ENCODE results near the gene GPR89A. TPM values are rescaled to one million over a fixed set of nuclear protein-coding genes. Genes with fewer than 3 reads are reported as not detected.

Gene GPR89A
- total RNA-seq, 1 donor from 2014 or later, result 72.7 TPM

- H3K27me3 Mint-ChIP-seq (ENCODE audit: insufficient read depth, low read depth), result peaks cover 17% of the 10 kb centered on the region
- no peak overlapping the region for H3K4me2 ChIP-seq
- no peaks in the 10 kb centered on the region for H3F3A ChIP-seq (ENCODE audit: low read depth)
- no peaks in the 10 kb centered on the region for H3K36me3 Mint-ChIP-seq
- H3K36me3 ChIP-seq, result no peaks in the 10 kb centered on the region
- H3K27ac ChIP-seq, result no peak overlapping the region
- DNase-seq (ENCODE audit: low spot score), result no peak
- H3K4me1 ChIP-seq, result no peaks in the 10 kb centered on the region
- H3K4me1 Mint-ChIP-seq, result no peaks in the 10 kb centered on the region
- H3K4me3 Mint-ChIP-seq, result no peak overlapping the region
- no peaks in the 10 kb centered on the region for H3K79me2 ChIP-seq (ENCODE audit: low read depth)
- H4K20me1 ChIP-seq (ENCODE audit: low read depth), result no peaks in the 10 kb centered on the region
- no peaks in the 10 kb centered on the region for H3K9me3 ChIP-seq (ENCODE audit: low read depth)
- no peak overlapping the region for H3K4me3 ChIP-seq
- peaks cover 2% of the 10 kb centered on the region for H3K9me3 Mint-ChIP-seq
- H3K27me3 ChIP-seq, result no peaks in the 10 kb centered on the region
- TF ChIP-seq EZH2 (IDR thresholded peaks at IDR 0.05) (no peak), EZH2phosphoT487 (IDR thresholded peaks at IDR 0.05) (no peak)
- TF ChIP-seq, protein P1, sequence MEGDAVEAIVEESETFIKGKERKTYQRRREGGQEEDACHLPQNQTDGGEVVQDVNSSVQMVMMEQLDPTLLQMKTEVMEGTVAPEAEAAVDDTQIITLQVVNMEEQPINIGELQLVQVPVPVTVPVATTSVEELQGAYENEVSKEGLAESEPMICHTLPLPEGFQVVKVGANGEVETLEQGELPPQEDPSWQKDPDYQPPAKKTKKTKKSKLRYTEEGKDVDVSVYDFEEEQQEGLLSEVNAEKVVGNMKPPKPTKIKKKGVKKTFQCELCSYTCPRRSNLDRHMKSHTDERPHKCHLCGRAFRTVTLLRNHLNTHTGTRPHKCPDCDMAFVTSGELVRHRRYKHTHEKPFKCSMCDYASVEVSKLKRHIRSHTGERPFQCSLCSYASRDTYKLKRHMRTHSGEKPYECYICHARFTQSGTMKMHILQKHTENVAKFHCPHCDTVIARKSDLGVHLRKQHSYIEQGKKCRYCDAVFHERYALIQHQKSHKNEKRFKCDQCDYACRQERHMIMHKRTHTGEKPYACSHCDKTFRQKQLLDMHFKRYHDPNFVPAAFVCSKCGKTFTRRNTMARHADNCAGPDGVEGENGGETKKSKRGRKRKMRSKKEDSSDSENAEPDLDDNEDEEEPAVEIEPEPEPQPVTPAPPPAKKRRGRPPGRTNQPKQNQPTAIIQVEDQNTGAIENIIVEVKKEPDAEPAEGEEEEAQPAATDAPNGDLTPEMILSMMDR (IDR thresholded peaks at IDR 0.05), result no peak
- no peak overlapping the region for H3K27ac Mint-ChIP-seq
- no peak overlapping the region for H2AFZ ChIP-seq (replicated peaks)
- no peak overlapping the region for H3K9ac ChIP-seq
These were observed 88.8 kb downstream of the GPR89A start for GRCh38 chr1:145696630-145696960.

DNA sequence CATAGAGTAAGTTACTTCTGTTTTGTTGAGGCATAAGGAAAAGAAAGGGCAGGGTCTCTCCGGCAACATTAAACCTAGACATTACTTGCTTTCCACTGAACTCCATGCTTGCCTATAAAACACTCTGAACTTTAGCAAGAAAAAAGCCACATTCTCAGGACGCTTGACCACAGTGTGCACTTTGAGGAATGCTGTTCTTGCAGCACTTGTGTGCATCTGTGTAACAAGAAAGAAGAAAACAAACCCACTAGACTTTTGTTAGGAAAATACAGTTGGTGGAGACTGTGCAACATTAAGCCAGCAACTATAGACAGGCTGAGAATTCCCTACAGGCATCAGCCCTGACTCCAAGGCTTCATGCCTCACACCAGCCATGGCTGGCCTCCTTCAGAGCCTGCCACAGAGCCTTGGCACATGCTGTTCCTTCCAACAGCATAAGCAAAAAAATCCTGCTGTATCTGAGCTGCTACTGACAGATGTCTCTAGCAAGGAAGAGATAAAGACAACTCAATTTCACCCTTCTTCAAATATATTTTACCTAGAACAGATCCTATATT lies 93.6 kb downstream of the GPR89A start:
- Histone ChIP-seq H3K79me2 (ENCODE audit: low read depth) (no peaks in the 10 kb centered on the region), H2AFZ (replicated peaks) (no peak overlapping the region), H3K9me3 (ENCODE audit: low read depth) (no peaks in the 10 kb centered on the region), H3K4me2 (no peak overlapping the region), H3K9ac (no peak overlapping the region), H3F3A (ENCODE audit: low read depth) (no peaks in the 10 kb centered on the region), H3K27me3 (no peaks in the 10 kb centered on the region), H3K36me3 (no peaks in the 10 kb centered on the region), H4K20me1 (ENCODE audit: low read depth) (no peaks in the 10 kb centered on the region), H3K27ac (no peak overlapping the region), H3K4me3 (no peak overlapping the region), H3K4me1 (no peaks in the 10 kb centered on the region)
- no peak overlapping the region for H3K27ac Mint-ChIP-seq
- TF ChIP-seq EZH2phosphoT487 (IDR thresholded peaks at IDR 0.05), result no peak
- TF ChIP-seq EZH2 (IDR thresholded peaks at IDR 0.05), result no peak
- TF ChIP-seq, protein P1 (IDR thresholded peaks at IDR 0.05), result no peak
- no peaks in the 10 kb centered on the region for H3K36me3 Mint-ChIP-seq
- no peaks in the 10 kb centered on the region for H3K9me3 Mint-ChIP-seq
- peaks cover 9% of the 10 kb centered on the region for H3K27me3 Mint-ChIP-seq (ENCODE audit: insufficient read depth, low read depth)
- no peaks in the 10 kb centered on the region for H3K4me1 Mint-ChIP-seq
- no peak for DNase-seq (ENCODE audit: low spot score)
- no peak overlapping the region for H3K4me3 Mint-ChIP-seq

DNA sequence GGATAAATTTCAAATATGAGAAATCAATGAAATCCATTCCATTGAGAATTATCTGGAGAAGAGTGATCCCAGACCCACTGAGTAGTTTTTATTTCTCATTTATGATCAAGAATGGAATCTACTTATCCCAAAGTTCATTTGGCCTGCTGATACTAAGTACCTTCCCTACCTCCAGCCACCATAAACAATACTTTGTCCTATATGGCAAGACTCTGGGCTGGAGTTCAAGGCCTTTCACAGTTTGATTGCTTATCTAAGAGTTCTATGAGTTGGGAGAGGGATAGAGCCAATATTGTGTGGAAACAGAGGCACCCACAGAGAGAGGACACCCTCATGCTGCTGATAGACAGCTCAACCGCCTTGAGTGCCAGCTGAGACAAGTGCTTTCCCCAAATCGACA lies 94.3 kb downstream of the GPR89A start:
- no peaks in the 10 kb centered on the region for H3F3A ChIP-seq (ENCODE audit: low read depth)
- Mint-ChIP-seq H3K4me3 (no peak overlapping the region), H3K27ac (no peak overlapping the region), H3K27me3 (ENCODE audit: insufficient read depth, low read depth) (peaks cover 9% of the 10 kb centered on the region), H3K36me3 (no peaks in the 10 kb centered on the region), H3K4me1 (peaks cover 4% of the 10 kb centered on the region), H3K9me3 (no peaks in the 10 kb centered on the region)
- TF ChIP-seq EZH2 (IDR thresholded peaks at IDR 0.05) (no peak), EZH2phosphoT487 (IDR thresholded peaks at IDR 0.05) (no peak)
- TF ChIP-seq, protein P1 (IDR thresholded peaks at IDR 0.05), result no peak
- no peaks in the 10 kb centered on the region for H3K79me2 ChIP-seq (ENCODE audit: low read depth)
- no peak overlapping the region for H3K9ac ChIP-seq
- no peak for DNase-seq (ENCODE audit: low spot score)
- no peak overlapping the region for H2AFZ ChIP-seq (replicated peaks)
- no peak overlapping the region for H3K4me2 ChIP-seq
- no peaks in the 10 kb centered on the region for H3K36me3 ChIP-seq
- no peaks in the 10 kb centered on the region for H3K9me3 ChIP-seq (ENCODE audit: low read depth)
- H3K27ac ChIP-seq, result no peak overlapping the region
- peaks cover 5% of the 10 kb centered on the region for H3K4me1 ChIP-seq
- no peaks in the 10 kb centered on the region for H3K27me3 ChIP-seq
- H3K4me3 ChIP-seq, result no peak overlapping the region
- no peaks in the 10 kb centered on the region for H4K20me1 ChIP-seq (ENCODE audit: low read depth)
